GM21825 (cell line): ENCODE results near the gene WDR5.
"Not testable (repeated sequence)": the region's sequence is repeated elsewhere in the genome, so short reads cannot be mapped to it uniquely, and the experiment has no call there.

Experiments
- ATAC-seq: cut with Tn5 transposase; IDR thresholded peaks from one replicate; pipeline ENCODE4 v1.9.1; 2021; ENCODE audit warnings: mild to moderate bottlenecking, moderate library complexity; ENCODE audit not compliant: unreplicated experiment

The WDR5 gene

DNA sequence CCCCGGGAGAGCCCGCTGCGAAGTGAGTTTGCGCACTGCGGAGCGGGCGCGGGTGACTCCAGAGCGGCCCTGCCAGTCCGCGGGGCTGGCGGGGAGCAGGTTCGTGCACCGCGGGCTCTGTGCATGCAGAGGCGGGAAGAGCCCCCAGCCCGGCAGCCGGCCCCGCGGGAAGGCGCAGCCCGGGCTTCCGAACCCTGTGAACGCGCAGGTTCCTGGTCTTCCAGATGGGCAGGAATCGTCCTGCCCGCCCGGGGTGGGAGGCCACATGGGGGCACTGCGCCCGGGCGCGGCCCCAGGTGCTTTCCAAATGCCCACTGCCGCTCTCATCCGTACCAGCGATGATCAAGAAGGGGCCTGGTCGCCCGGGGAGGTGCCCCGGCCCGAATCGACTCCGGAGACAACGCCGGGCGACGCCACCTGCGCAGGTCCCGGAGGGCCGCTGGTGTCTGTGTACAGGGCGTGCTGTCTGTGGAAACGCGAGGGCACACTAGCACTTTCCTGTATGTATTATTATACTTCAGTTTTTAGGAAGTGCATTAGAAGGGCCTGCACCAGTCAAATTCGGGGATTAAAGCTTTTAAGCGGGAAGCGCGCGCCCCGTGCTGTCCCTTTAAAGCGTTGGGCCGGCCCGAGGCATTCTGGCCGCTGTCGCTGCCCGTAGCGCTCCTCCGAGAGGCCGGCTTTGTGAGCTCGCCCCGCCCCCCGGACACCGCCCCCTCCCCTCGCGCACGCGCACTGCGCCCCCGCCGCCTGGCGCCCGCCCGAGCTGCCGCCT is at the start of gene WDR5:
Gene WDR5, plus strand, starts transcription at position 740 of the 775 bp plus-strand sequence. CDS start 3,796 bp downstream, outside the sequence.
- ATAC-seq = peak; percentile 50

DNA sequence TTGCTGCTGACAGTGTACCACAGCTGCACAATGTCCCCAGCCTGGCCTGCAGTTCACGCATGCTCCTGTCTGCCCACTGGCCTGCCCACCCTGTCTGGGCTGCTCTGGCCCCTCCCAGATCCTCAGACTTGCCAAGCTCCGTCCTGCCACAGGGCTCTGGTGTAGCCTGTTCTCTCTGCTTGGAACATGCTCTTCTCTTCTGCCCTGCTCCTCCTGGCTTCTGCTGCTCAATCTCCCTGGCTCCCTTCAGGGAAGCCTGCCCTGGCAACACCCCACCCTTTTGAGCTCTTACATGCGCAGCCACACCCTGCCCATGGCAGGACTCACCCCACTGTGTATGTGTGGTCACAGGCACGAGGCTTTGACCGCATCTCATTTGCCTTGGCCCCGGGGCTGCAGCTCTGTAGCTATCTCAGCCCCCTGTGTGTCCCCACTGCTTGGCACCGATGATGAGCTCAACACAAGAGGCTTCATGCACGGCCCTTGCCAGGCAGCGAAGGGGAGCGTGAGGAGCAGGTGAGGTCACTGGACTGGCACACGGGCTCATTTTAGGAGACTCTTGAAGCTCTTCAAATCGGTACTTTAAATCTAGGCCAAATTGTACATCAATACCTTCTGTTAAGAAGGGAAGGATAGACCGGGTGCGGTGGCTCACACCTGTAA is 47.7 kb upstream of the WDR5 start:
- no peak for ATAC-seq

DNA sequence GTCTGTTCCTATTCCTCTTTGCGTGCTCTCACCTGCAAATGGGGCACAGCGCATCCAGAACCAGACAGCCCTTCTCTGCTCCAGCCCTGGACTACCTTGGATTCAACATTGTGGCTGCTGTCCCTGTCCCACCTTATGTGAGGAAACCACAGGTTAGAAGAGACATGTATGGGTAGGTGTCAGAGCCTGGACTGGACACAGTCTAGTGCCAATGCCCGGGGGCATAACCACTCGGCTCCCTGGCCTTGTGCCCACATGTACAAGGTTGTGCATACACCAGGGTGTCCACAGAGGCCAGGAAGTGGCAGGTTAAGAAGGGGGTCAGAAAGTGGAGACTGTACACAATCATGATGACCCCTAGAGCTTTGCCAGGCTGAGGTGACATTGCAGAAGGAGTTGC is 45.9 kb upstream of the WDR5 start:
- no peak for ATAC-seq

DNA sequence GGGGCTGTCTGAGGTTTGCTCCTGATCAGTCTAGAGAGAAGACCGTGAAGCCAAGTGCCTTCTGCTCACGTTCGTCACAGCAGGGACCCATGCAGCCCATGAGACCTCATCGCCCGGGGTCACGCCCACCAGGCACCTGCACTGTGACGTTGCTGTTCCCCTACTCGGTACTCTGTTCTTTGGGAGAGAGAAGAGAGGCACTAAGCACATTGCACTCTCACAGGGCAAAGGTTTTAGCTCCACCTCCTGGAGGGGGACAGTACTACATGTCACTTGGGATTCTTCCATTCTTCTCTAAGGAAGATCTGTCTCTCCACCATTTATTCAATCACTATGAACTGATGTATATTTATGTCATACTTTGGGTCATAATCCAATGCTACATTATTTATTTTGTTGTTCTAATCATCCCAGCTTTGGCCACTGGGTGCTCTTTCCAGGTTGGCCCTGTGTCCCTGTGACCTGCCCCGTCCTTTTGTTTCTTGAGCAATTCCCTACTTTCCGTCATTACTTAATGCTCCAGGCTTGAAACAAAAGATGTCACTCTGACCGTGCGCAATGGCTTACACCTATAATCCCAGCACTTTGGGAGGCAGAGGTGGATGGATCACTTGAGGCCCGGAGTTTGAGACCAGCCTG is 36.6 kb upstream of the WDR5 start:
- no peak for ATAC-seq

DNA sequence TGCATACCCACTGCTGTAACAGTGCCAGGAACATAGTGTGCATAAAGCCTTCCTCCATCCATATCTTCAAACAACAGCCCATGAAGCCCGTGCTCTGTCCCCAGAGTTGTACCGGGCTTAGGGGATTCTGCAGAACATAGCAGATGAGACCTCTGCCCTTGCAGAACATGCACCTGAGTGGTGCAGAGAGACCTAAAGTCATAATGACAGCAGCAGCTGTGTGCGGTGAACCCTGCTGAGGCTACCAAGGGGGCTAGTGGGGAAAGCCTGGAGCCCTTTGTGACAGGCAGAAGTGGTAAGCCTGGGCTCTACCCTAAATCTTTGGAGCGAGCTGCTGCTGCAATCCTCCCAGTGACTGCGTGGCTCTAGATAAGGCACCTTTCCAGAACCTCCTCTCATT is 35.8 kb upstream of the WDR5 start:
- no peak for ATAC-seq

DNA sequence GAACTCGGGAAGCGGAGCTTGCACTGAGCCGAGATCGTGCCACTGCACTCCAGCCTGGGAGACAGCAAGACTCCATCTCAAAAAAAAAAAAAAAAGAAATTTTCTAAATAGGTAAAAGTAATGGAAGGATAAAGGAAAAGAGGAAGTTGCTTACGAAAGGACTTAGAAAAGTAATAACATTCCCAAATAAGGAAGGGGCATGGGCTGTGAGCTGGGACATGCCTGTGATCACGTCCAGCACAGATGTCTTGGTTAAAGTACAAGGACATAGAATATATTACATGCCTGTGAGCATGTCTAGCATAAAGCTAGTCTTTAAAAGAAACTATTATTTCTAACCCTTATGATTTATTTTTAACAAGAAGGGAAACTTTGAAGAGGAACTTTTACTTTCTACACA is 34.7 kb upstream of the WDR5 start:
- ATAC-seq = not testable (repeated sequence)

DNA sequence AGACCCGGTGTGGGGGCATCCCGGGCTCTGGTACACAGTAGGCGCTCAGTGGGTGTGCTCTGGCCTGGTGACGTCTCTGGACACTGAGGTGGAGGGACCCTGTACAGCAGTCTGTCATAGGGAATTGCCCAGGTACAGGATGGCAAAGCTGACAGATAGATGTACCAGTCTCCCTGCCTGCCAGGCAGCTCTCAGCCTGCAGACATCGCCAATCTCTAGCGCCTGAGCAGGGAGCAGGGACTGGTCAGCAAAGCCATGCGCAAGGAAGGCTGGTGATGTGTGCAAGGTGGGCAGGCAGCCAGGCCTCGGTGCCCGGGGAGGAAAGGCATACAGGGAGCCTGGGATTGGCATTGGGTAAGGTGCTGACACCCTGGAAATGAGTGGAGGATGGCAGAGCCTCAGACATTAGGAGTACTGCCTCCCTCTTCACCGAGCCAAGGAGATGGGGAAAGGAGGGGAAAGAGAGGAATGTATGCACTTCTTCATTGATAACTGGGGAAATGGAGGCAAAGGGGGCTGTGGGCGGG is 34.2 kb upstream of the WDR5 start:
- ATAC-seq = no peak

DNA sequence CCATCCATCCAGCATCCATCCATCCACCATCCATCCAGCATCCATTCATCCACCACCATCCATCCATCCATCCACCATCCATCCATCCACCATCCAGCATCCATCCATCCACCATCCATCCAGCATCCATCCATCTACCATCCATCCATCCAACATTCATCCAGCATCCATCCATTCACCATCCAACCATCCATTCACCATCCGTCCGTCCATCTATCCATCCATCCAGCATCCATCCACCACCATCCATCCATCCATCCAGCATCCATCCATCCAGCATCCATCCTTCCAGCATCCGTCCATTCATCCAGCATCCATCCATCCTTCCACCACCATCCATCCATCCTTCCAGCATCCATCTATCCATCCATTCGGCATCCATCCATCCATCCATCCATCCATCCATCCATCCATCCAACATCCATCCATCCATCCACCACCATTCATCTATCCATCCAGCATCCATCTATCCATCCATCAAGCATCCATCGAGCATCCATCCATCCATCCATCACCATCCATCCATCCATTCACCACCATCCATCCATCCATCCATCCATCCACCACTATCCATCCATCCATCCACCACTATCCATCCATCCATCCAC is 32.4 kb upstream of the WDR5 start:
- no peak for ATAC-seq

DNA sequence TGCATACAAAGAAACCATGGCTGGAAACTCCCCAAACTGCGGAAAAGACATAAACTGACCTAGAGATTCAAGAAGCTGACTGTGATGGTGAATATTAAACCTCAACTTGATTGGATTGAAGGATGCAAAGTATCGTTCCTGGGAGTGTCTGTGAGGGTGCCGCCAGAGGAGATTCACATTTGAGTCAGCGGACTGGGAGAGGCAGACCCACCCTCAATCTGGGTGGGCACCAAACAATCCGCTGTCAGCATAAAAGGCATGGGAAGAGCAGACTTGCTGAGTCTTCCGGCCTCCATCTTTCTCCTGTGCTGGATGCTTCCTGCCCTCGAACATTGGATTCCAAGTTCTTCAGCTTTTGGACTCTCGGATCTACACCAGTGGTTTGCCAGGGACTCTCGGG is 24.8 kb upstream of the WDR5 start:
- no peak for ATAC-seq

DNA sequence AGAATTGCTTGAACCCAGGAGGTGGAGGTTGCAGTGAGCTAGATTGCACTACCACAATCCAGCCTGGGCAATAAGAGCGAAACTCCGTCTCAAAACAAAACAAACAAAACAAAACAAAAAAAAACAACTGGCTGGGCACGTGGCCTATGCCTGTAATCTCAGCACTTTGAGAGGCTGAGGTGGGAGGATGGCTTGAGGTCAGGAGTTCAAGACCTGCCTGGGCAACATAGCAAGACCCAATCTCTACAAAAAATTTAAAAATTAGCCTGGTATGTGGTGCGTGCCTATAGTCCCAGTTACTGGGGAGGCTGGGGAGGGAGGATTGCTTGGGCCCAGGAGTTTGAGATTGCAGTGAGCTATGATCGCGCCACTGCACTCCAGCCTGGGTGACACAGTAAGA is 23.3 kb upstream of the WDR5 start:
- no peak for ATAC-seq

DNA sequence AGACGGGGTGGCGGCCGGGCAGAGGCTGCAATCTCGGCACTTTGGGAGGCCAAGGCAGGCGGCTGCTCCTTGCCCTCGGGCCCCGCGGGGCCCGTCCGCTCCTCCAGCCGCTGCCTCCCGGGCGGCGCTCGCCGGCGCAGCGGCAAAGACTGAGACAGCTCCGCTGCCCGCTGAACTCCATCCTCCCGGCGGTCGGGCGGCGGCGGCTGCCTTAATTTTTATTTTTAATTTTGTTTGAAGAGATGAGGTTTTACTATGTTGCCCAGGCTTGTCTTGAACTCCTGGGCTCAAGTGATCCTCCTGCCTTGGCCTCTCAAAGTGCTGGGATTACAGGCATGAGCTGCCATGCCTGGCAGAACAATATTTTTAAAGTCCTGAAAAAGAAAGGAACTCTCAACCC is 16.9 kb upstream of the WDR5 start:
- not testable (repeated sequence) for ATAC-seq

DNA sequence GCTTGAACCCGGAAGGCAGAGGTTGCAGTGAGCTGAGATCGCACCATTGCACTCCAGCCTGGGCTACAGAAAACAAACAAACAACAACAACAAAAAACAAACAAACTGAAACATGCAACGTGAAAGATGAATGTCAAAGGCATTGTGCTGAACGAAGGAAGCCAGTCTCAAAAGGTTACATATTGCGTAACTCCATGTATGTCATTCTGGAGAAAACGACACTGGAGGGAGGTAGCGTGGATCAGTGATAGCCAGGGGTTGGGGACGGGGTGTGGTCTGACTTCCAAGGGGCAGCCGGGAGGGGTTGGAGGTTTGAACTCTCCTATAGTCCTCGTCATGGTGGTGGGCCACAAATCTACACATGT is 12.1 kb upstream of the WDR5 start:
- ATAC-seq = no peak

DNA sequence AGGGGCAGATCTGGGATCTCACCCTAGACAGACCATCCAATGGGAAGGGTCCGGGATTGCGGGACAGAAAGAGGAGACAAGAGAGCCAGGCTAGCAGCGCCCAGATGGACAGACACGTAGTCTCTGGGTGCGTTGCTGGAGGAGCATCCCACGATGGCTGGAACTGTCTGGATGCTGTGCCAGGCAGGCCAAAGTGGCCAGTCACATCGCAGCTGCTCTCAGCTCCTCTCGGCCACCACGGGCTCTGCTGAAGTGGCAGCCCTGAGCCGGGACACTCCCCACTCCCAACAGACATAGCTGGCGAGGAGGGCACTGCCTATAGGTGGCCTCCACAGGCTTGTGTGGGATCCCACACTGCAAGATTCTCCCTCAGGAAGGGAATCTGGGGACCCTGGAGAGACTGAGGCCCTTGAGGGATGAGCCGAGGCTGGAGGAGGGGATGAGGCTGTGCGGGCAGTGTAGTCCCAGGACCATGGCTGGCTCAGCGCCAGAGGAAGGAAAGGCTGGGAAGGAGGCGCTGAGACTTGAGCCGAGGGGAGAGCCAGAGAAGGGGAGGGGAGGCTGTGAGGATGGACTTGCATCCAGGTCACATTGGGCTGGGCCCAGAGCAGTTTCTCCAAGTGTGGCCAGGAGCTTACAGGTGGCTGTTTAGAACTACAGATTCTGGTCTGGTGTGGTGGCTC is 10.3 kb upstream of the WDR5 start:
- ATAC-seq = no peak

DNA sequence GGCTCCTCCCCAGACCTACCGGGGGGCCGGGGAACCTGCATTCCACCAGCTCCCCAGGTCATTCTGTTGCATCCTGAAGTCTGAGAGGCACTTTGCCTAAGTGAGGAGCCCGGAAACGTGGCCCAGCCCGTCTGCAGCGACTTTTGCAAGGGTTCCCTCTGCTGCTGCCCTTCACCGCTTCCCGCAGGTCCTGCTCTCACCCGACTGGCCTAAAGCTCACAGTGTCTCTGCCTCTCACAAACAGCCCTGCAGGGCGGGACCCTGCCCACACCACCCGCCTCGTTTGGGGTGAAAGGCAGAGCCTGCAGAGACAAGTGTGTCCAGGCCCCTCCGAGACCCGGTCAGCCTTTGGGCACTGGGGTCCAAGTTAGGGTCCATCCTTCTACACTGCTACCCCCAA is 9.5 kb upstream of the WDR5 start:
- no peak for ATAC-seq

DNA sequence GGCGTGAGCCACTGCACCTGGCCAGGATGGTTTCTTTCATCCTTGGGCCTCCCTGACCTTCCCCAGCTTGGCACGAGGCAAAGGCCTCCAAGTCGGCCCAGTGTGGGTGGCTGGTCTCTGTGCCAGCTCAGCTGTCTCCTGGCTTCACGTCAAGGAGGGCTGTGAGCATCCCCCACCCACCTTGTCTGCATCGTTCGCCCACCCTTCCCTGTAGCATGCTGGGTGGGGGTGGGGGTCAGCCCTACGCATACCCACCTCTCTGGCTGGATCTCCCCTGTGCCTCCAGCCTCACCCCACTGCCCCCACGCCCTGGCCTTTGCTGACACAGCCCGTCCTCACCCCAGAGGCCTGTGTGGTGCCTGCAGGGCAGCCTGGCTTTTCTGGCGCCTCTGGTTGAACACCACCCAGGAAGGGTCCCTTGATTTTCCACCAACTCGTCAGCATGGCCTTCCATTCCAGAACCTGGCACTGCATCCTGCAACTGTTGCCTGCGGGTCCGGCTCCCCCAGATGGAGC is 8.8 kb upstream of the WDR5 start:
- no peak for ATAC-seq

DNA sequence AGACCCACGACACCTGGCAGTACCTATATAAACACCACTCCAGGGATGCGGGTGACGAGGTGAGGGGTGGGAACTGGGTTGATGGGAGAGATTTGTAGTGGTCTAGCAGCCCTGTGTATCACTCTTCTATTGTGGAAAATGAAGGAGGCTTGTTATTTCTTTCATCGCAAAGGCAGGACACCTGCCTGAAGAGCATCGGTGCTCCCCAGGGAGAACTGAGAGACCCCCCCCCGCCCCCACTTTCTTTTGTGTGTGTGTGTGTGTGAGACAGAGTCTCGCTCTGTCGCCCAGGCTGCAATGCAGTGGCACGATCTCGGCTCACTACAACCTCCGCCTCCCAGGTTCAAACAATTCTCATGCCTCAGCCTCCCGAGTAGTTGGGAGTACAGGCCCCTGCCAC is 8.3 kb upstream of the WDR5 start:
- ATAC-seq = no peak

DNA sequence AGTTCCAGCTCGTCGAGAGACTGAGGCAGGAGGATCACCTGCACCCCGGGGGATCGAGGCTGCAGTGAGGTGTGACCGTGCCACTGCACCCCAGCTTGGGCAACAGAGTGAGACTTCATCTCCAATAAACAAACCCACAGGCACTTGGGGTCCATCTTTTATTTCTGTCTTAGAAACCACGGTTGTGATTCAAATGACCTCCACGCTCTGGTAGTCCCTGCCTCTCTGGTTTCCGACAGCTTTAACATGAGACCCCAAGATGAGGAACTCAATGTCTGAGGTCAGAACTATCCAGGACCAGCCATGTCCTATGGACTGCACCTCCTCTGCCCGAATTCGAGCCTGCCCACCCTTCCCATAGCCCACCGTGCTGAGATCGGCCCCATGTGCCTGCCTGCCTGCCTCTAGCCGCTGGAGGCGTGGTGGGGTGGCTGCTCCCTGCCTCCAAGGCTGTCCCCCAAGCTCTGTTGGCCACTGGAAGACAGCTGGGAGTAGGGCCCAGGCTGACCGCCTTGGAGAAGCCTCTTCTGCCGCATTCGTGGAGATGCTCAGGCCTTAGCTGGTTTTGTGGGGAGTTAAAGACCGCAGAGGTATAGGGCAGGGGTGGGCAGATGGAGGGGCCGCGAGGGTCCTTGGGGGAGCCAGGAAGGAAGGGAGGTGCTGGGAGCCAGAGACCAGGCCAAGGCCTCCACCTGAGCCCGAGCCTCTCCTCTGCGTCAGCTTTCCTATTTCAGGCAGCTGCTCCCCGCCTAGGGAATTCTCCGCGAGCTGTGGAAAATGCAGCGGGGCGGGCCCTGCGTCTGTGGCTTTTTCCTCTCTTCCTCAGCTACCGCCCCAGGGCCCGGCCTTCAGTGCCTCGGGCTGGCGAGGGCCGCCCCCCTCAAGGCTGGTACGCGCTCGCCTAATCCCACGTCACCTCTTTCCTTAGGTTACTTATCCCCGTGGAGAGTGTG is 6.9 kb upstream of the WDR5 start:
- no peak for ATAC-seq

DNA sequence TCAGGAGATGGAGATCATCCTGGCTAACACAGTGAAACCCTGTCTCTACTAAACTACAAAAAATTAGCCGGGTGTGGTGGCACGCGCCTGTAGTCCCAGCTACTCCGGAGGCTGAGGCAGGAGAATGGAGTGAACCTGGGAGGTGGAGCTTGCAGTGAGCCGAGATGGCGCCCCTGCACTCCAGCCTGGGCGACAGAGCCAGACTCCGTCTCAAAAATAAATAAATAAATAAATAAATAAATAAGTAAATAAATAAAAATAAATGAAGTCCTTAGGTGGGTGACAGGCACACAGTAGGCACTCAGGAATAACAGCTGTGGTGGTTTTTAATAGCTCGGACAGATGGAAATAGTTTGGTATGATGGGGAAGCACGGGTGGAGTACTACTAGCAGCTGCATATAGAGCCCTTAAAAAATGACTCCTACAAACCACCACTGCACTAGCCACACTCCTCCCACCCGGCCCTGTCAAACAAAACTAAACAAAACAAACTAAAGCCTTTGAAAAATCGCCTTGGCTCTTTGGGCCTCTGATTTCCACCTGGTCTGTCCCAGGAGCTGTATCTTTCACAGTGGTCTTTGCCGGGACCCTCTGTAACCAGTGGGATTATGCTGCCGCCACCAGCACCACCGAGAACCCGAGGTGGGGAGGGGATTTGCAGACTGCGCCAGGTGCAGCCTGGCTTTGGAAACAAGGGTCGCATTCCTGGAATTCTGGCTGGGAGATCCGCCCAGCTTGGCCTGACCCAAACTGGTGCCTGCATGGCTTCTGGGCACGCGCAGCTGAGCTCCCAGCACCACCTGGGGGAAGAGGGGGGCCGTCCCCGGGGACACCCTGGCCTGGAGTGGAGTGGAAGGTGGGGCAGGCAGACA is 5.1 kb upstream of the WDR5 start:
- ATAC-seq = no peak
